Activated effector memory CD4-positive, alpha-beta T cell treated with anti-CD3 and anti-CD28 coated beads, Interleukin-2, amount 50 U/mL, for 16 hours (primary cell): ENCODE results near the gene DEAF1.

ENCODE experiments used
- DNase-seq: peaks from one replicate; pipeline ENCODE4 v3.0.0-alpha.2; 2020

DEAF1 gene

GRCh38 chr11:620935-621814, 73.8 kb downstream of the DEAF1 start:
- no peak for DNase-seq

GRCh38 chr11:620201-620600, 74.8 kb downstream of the DEAF1 start:
- DNase-seq = no peak

- no peak for DNase-seq
Measured at GRCh38 chr11:619628-620050, 75.4 kb downstream of the DEAF1 start.

GRCh38 chr11:618856-619627, 76.0 kb downstream of the DEAF1 start:
- no peak for DNase-seq

GRCh38 chr11:617912-618682, 76.9 kb downstream of the DEAF1 start:
- DNase-seq = no peak

- no peak for DNase-seq
Measured at GRCh38 chr11:617199-617911, 77.7 kb downstream of the DEAF1 start.

GRCh38 chr11:616320-617198, 78.5 kb downstream of the DEAF1 start:
- no peak for DNase-seq

GRCh38 chr11:615504-616319, 79.3 kb downstream of the DEAF1 start, which contains the start of gene IRF7:
TSS of gene IRF7 (minus strand) at chr11:615950. CDS start at chr11:615364, 586 bp downstream.
- DNase-seq = peak; percentile 95

GRCh38 chr11:614623-615503, 80.2 kb downstream of the DEAF1 start:
- DNase-seq = no peak

GRCh38 chr11:614021-614622, 80.9 kb downstream of the DEAF1 start:
- no peak for DNase-seq

GRCh38 chr11:613369-613968, 81.6 kb downstream of the DEAF1 start:
- peak; percentile 90 for DNase-seq

- DNase-seq = no peak
Measured at GRCh38 chr11:612961-613300, 82.1 kb downstream of the DEAF1 start.

- no peak for DNase-seq
Measured at GRCh38 chr11:612201-612960, 82.6 kb downstream of the DEAF1 start.

GRCh38 chr11:611001-611996, 83.7 kb downstream of the DEAF1 start:
- peak; percentile 62 for DNase-seq

- DNase-seq = no peak
Measured at GRCh38 chr11:610146-610801, 84.7 kb downstream of the DEAF1 start.

GRCh38 chr11:609341-609811, 85.6 kb downstream of the DEAF1 start:
- no peak for DNase-seq
